Neural progenitor cell (in vitro differentiated cells): Measurements from ENCODE around the gene EYA4.
A peak's percentile ranks its signal among the peaks of the same experiment; 100 is the strongest.

Source experiments
- EZH2 ChIP-seq: fragments of 200-600 bp; sonication (generic); IDR thresholded peaks from 2 replicates; pipeline ENCODE4 v1.6.1; 2017; ENCODE audit warnings: antibody characterized with exemption, mild to moderate bottlenecking, moderate library complexity
- TF ChIP-seq, protein P1 (sequence below): fragments of 200-600 bp; sonication (generic); IDR thresholded peaks from 2 replicates; pipeline ENCODE4 v1.5.1; 2017; ENCODE audit warnings: antibody characterized with exemption, mild to moderate bottlenecking

DNA sequence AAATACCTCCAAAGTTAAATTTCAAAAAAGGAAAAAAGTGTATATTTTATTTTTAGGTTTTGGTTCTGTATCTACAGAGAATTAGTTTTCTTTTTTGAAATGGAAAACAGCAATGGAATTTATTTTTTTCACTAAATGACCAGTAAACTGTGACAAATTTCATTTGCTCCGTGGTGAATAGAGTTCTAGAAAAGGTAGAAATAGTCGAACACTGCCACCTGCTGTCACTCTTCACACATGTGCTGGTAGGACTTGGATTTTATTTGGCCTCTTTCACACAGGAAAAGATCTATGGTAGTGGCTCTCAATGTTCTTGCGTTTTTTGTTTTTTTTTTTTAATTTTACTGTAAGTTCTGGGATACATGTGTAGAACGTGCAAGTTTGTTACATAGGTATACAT, 312.5 kb downstream of the EYA4 start:
- TF ChIP-seq, protein P1, sequence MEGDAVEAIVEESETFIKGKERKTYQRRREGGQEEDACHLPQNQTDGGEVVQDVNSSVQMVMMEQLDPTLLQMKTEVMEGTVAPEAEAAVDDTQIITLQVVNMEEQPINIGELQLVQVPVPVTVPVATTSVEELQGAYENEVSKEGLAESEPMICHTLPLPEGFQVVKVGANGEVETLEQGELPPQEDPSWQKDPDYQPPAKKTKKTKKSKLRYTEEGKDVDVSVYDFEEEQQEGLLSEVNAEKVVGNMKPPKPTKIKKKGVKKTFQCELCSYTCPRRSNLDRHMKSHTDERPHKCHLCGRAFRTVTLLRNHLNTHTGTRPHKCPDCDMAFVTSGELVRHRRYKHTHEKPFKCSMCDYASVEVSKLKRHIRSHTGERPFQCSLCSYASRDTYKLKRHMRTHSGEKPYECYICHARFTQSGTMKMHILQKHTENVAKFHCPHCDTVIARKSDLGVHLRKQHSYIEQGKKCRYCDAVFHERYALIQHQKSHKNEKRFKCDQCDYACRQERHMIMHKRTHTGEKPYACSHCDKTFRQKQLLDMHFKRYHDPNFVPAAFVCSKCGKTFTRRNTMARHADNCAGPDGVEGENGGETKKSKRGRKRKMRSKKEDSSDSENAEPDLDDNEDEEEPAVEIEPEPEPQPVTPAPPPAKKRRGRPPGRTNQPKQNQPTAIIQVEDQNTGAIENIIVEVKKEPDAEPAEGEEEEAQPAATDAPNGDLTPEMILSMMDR, result peak; percentile 83
- no peak for TF ChIP-seq EZH2
